Fibroblast of upper back skin (primary cell): ENCODE results near the gene HOXB2.
A peak's percentile ranks its signal among the peaks of the same experiment; 100 is the strongest.

Experiments
- DNase-seq: peaks from one replicate; pipeline ENCODE4 v3.0.0-alpha.2; 2013

The HOXB2 gene

GRCh38 chr17:48539177-48539576, 5.7 kb downstream of the HOXB2 start:
- DNase-seq = peak; percentile 95

- DNase-seq = no peak
Observed at GRCh38 chr17:48537316-48537715, 7.6 kb downstream of the HOXB2 start.

- peak; percentile 29 for DNase-seq
Observed at GRCh38 chr17:48535793-48536559, 8.9 kb downstream of the HOXB2 start.

- no peak for DNase-seq
Observed at GRCh38 chr17:48532261-48532660, 12.6 kb downstream of the HOXB2 start.

- DNase-seq = no peak
Observed at GRCh38 chr17:48530887-48531272, 14.0 kb downstream of the HOXB2 start, which contains the start of gene HOXB1. Gene HOXB1, minus strand, starts transcription at chr17:48531011. Its CDS starts 107 bp downstream, at chr17:48530904.

GRCh38 chr17:48530208-48530886, 14.6 kb downstream of the HOXB2 start:
- no peak for DNase-seq

GRCh38 chr17:48529683-48530009, 15.3 kb downstream of the HOXB2 start:
- no peak for DNase-seq

- no peak for DNase-seq
Observed at GRCh38 chr17:48528936-48529682, 15.8 kb downstream of the HOXB2 start.

- DNase-seq = no peak
Observed at GRCh38 chr17:48528153-48528935, 16.6 kb downstream of the HOXB2 start.

- DNase-seq = no peak
Observed at GRCh38 chr17:48527547-48527932, 17.4 kb downstream of the HOXB2 start.

- DNase-seq = no peak
Observed at GRCh38 chr17:48526608-48527546, 18.0 kb downstream of the HOXB2 start.

GRCh38 chr17:48523010-48523409, 21.9 kb downstream of the HOXB2 start:
- no peak for DNase-seq

GRCh38 chr17:48522031-48522653, 22.8 kb downstream of the HOXB2 start:
- DNase-seq = peak; percentile 66

GRCh38 chr17:48520631-48521079, 24.3 kb downstream of the HOXB2 start:
- DNase-seq = peak; percentile 57

GRCh38 chr17:48519427-48519826, 25.5 kb downstream of the HOXB2 start:
- no peak for DNase-seq

- no peak for DNase-seq
Observed at GRCh38 chr17:48517478-48517877, 27.4 kb downstream of the HOXB2 start.

GRCh38 chr17:48515925-48516900, 28.7 kb downstream of the HOXB2 start:
- DNase-seq = no peak

- DNase-seq = no peak
Observed at GRCh38 chr17:48514477-48514876, 30.4 kb downstream of the HOXB2 start.

GRCh38 chr17:48513666-48514455, 31.0 kb downstream of the HOXB2 start:
- DNase-seq = no peak
